Brain microvascular endothelial cell (primary cell): Measurements from ENCODE around the gene LYZ.

Experiments used
- DNase-seq: peaks from one replicate; pipeline ENCODE4 v3.0.0-alpha.2; 2020
- H3K27ac ChIP-seq: fragments of 250-450 bp; sonication (Bioruptor Pico); 2 replicates; pipeline ENCODE4 v1.5.1; 2020; ENCODE audit warnings: mild to moderate bottlenecking, moderate library complexity
- H3K27me3 ChIP-seq: fragments of 250-450 bp; sonication (Bioruptor Pico); replicated peaks from 2 replicates; pipeline ENCODE4 v1.5.1; 2020; ENCODE audit warnings: mild to moderate bottlenecking
- H3K36me3 ChIP-seq: fragments of 250-450 bp; sonication (Bioruptor Pico); replicated peaks from 2 replicates; pipeline ENCODE4 v1.5.1; 2020; ENCODE audit warnings: mild to moderate bottlenecking
- H3K4me3 ChIP-seq: 2 replicates; pipeline ENCODE4 v1.5.1; 2011; ENCODE audit warnings: low read depth, mild to moderate bottlenecking, control low read depth, low read length, moderate library complexity
- CTCF ChIP-seq: IDR thresholded peaks from 2 replicates; pipeline ENCODE4 v1.5.1; 2011; ENCODE audit warnings: low read depth, mild to moderate bottlenecking, moderate library complexity, low read length, control low read depth, inconsistent platforms; ENCODE audit errors: missing control alignments
- in situ Hi-C: cut with HindIII; loops from 2 replicates; pipeline ENCODE4 v1.10.0; 2017; ENCODE audit warnings: low sequenced_read_pairs, low pct_ligation_motif_present

The LYZ gene

DNA sequence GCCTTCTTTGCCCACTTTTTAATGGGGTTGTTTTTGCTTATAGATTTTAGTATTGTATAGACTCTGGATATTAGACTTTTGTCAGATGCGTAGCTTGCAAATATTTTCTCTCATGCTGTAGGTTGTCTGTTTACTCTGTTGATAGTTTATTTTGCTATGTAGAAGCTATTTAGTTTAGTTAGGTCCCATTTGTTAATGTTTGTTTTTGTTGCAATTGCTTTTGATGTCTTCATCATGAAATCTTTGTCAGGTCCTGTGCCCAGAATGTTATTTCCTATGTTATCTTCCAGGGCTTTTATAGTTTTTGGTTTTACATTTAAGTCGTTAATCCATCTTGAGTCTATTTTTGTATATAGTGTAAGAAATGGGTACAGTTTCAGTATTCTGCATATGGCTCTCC is 30.0 kb upstream of the LYZ start:
- TF ChIP-seq CTCF, result no peak
- no peaks in the 10 kb centered on the region for H3K36me3 ChIP-seq
- H3K27ac ChIP-seq, result no peak overlapping the region
- H3K27me3 ChIP-seq, result no peaks in the 10 kb centered on the region
- in situ Hi-C loops, result no loop called here
- no peak overlapping the region for H3K4me3 ChIP-seq
- no peak for DNase-seq

GRCh38 chr12:69321351-69321750 is 26.8 kb upstream of the LYZ start:
- no peak for TF ChIP-seq CTCF
- Histone ChIP-seq H3K27me3 (no peaks in the 10 kb centered on the region), H3K4me3 (no peak overlapping the region), H3K36me3 (no peaks in the 10 kb centered on the region), H3K27ac (no peak overlapping the region)
- no peak for DNase-seq
- in situ Hi-C loops, result no loop called here

- in situ Hi-C loops, result no loop called here
- Histone ChIP-seq H3K27me3 (peaks cover 20% of the 10 kb centered on the region), H3K36me3 (no peaks in the 10 kb centered on the region), H3K27ac (no peak overlapping the region), H3K4me3 (no peak overlapping the region)
- no peak for TF ChIP-seq CTCF
- no peak for DNase-seq
Measured at GRCh38 chr12:69324797-69325466, 23.2 kb upstream of the LYZ start.

GRCh38 chr12:69328426-69328825 is 19.8 kb upstream of the LYZ start:
- in situ Hi-C loops, result no loop called here
- H3K27ac ChIP-seq, result no peak overlapping the region
- no peaks in the 10 kb centered on the region for H3K36me3 ChIP-seq
- H3K4me3 ChIP-seq, result no peak overlapping the region
- H3K27me3 ChIP-seq, result peaks cover 40% of the 10 kb centered on the region
- TF ChIP-seq CTCF, result no peak
- no peak for DNase-seq

DNA sequence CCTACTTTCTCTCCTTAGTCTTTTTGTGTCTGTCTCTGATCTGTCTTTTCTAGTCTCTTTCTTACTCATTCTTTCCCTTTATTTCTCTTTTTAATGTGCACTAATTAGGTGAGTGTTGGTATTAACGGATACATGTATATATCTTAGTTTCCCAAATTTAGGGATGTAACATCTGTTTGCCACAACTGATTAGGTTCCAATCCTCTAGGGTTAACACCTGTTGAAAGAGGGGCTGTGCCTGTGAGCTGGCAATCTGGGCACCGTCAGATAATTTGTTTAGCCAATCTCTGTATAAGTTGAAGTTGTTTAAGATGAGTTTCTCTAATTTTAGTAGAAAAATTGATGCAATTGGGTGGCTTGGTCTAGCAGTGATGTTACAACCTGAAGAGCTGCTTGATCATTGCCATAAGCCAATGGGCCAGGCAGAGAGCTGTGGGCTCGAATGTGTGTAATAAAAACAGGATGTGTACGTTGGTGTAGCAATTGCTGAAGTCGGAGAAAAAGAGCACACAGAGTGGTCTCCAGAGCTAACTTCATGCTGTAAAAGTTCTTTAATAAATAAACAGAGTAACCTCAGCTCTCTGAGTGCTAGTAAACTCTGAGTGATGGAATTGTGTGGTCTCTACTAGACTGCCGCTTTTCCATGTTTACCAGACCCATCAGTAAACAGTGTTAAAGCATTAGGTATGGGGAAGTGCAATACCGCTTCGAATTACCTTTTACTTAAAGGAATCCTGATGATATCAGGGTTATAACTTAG is 18.3 kb upstream of the LYZ start:
- in situ Hi-C loops, result no loop called here
- H3K27ac ChIP-seq, result no peak overlapping the region
- no peak for DNase-seq
- no peak overlapping the region for H3K4me3 ChIP-seq
- peaks cover 46% of the 10 kb centered on the region for H3K27me3 ChIP-seq
- H3K36me3 ChIP-seq, result no peaks in the 10 kb centered on the region
- no peak for TF ChIP-seq CTCF
